Measurements from ENCODE around the gene GNAO1.
A peak's percentile ranks its signal among the peaks of the same experiment; 100 is the strongest.

The GNAO1 gene

GRCh38 chr16:56198755-56199114 lies 7.4 kb downstream of the GNAO1 start:
- DNase-seq, result no peak

- no peak for DNase-seq
These were observed 7.9 kb downstream of the GNAO1 start for GRCh38 chr16:56199164-56199563.

GRCh38 chr16:56201030-56201429 lies 9.7 kb downstream of the GNAO1 start:
- DNase-seq, result no peak

DNA sequence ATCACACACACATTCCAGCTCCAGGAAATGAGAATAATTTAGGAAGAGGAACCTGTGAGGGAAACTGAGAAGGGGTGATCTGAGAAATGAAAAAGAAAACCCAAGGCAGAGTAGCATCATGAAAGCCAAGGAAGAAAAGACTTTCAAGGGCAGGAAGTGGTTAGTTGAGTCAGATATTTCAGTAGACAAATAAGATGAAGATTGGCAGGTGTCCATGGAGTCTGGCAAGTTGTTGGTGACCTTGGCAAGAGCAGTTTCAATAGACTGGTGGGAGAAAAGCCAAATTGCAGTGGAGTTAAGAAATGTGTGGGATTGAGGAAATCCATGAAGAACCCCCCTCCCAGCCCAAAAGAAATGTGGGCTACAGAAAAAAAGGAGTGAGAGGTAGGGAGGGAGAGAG lies 10.7 kb downstream of the GNAO1 start:
- DNase-seq, result no peak

- DNase-seq, result no peak
These were observed 11.8 kb downstream of the GNAO1 start for GRCh38 chr16:56203052-56203451.

GRCh38 chr16:56204816-56205215 lies 13.5 kb downstream of the GNAO1 start:
- no peak for DNase-seq

GRCh38 chr16:56206951-56207350 lies 15.7 kb downstream of the GNAO1 start:
- no peak for DNase-seq

DNA sequence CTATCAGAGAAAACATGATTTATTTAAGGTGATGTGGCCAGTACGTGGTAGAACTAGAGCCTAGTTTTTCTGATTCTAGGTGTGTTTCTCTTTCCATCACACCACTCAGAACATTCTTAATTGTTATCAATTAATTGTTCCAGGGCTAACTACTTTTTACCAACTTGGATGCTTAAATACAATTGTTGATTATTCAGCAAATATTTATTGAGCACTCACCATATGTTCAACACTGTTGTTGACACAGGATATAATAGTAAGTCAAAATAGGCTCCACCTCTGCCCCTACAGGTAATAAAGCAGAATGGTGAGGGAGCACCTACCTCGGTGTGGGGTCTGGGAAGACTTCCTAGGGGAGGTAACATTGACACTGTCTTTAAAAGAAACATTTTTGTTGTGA lies 16.1 kb downstream of the GNAO1 start:
- no peak for DNase-seq

DNA sequence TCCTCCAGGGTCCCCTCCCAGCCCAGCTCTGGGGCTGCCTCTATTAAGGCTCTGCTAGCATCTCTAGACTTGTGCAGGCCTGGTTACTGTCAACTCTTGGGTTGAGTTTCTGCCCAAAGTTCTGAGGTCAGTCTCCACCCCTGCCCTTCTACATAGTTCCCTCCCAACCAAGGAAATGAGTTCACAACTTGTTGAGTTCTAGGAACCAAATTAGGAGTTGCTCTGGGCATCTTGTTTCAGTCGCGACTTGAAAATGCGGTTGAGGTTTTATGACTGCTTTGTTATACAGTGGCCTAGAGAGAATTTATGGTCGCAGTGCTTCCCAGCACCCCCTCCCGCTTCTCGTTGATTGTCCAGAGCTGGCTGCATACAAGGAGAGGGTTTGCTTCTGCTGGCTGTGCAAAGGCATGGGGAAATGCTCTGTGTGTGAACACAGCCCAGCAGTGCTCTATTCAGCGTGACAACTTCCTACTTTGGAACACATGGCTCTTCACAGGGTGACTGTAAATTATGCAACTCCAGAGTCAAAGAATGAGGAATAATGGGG lies 20.2 kb downstream of the GNAO1 start:
- no peak for DNase-seq

DNA sequence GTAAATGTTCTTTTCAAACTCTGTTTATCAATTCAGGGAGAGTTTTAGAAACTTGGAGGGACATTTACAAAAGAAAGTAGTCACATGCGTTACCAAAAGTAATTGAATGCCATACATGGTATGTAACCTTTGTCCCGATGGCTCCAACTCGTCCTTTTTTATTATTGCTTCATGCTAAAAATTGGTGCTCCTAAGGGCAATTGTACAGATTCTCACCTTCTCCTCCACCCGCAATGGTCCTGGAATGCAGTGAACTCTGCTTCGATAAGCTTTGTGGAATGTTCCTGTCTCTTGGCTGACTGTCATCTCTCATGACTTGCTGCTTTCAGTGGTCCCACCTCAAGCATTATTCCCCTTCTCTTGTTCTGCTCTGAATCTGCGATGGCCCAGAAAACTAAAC lies 20.9 kb downstream of the GNAO1 start:
- no peak for DNase-seq

GRCh38 chr16:56221995-56222394 lies 30.7 kb downstream of the GNAO1 start:
- no peak for DNase-seq

DNA sequence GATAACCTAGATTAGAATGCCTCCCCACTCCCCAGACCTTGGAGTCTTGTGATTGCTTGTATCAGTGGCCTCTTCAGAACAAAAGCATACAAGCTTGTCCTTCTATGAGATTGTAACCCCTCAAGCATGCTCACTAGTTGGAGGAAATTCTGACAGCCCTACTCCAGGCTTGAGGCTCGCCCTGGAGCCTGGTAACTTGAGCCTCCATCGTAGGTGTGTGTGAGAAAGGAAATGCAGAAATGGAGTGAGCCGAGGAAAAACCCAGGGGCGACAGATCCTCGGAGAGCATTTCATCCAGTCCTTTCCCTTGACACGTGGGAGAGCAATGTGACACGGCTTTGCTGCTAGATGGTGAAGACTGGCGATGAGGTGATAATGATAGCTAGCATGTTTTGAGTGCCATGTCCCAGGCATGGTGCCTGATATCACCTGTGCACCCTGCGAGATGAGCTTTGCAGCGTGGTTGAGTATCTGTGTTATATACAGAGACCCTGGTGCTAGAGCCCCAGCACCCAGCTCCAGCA lies 31.2 kb downstream of the GNAO1 start:
- no peak for DNase-seq

GRCh38 chr16:56225017-56225742 lies 33.9 kb downstream of the GNAO1 start:
- DNase-seq, result no peak

DNA sequence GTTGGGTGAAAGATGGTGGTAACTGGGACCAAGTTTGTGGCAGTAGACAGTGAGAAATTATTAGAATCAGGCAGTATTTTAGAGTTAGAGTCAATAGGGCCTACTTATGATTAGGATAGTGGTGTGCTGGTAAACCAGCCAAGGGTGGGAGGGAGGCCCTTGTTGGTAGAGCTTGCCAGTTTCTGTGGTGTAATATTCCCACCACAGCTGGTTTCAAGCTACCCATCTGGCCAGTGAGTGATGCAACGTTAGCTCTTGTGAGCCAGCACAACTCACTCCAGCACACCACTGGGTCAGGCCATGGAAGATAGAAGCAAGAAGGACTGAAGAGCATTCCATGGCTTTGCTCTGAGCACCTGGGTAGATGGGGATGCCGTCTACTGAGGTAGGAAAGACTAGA lies 34.9 kb downstream of the GNAO1 start:
- DNase-seq, result no peak

DNA sequence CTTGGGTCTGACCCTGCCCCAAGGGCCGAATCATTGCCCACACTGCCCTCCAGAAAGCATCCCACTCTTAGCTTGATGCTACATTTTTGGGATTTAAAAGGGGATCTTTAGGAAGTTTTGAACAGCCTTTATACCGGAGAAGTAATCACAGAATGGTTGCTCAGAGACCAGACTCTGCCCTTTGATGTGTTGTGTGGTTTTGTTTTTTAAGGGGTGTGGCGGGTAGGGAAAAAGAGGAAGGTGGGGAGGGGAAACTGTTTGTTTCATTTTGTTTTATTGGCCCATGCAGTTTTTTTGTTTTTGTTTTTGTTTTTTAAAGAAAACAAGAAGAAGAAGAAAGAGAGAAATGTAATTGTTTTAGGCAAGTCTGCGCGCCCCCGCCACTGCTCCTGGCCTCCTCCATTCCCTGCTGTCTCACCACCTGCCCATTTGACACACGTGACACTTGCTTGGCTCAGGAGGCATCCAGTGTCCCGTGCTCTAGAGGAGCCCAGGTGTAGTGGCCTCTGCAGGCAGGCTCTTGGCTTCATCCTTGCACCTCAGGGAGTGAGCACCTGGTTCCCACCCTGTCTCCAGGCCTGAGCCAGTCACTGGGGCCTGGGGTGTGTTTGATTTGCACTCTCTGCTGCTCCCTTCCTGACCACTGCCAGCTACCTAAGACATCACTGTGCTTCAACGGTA lies 35.7 kb downstream of the GNAO1 start:
- peak; percentile 35 for DNase-seq

DNA sequence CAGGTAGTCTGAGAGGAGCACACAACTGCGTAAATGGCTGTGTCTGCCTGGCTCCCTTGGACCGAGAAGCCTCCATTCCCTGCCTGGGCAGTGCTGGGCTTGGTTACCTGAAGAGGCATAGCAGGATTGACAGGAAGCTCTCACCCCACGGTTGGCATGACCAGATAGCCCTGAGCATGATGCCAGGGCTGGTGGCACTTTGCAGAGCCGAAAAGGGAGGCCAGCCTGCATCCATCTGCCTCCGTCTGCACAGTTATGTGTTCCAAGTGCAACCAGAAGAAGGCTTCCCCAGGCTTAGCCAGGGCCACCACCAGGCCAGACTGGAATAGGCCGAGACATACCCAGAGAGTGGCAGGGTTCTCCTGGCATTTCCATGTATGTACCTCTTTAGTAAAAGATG lies 36.6 kb downstream of the GNAO1 start:
- DNase-seq, result no peak

DNA sequence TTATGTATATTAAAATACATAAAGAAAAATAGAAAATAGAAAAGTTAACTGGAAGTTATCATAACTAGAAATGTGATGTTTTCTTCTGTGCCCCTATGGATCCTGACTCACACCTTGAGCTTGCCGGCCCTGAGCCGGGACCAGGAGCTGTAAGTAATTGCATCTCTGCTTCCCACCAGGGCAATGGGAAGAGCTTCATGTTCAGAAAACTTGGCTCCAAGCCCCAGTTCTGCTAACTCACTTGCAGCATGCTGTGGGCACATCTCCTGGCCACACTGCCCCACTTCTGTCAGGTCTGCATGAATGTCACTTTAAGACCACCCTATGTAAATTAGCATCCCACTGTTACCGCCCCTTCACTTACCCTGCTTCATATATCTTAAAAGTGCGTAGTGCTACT lies 37.2 kb downstream of the GNAO1 start:
- no peak for DNase-seq

DNA sequence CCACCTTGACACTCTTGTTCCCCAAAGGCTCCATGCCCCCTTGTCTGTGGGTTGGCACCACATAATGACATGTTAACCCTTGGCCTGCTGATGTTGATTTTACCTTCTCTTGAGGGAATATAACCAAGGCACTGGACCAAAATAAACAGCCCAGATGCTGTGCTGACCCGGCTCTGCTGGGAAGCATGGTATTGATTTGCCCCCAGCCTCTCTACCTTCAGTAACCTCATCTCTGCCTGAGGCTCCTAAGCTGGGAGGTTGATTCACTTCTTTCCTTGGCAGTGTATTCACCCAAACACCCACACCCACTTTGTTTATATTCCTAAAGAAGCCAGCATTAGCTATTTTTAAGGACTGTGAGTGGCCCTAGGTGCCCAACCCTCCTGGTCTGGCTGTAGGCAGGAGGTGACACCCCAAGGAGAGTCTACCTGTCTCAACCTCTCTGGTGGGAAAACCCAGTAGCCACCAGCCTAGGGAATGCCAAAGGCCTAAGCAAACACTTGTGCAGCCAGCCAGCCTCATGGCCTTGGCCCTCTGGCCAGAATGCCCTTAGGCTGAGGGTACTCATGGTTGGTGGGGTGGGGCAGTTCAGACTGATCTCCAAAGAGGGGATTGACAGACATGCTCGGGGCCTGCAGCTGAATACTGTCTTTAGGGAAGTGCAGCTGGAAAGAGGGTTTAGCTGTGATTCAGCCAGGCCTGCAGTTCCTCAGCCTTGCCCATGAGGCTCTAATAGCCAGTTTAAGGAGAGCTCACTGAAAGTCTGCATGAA lies 42.7 kb downstream of the GNAO1 start:
- DNase-seq, result no peak

DNA sequence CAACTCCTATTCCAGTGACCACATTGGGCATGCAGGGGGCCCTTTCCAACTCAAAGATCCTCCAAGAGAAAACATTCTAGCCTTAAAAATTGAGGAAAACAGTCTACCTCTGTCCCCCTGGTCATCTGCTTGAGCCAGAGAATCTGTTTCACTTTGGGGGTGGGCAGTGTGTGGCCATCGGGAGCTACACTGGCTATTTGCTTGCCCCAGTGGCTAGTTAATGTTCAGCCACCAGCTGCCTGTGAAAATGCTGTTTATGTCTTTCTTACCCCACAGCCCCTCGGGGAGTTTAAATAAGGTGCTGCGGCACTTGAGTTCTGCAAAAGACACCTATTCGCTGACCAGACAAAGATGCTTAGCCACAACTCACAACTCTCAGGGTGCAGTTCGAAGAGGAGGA lies 43.4 kb downstream of the GNAO1 start:
- DNase-seq, result no peak

DNA sequence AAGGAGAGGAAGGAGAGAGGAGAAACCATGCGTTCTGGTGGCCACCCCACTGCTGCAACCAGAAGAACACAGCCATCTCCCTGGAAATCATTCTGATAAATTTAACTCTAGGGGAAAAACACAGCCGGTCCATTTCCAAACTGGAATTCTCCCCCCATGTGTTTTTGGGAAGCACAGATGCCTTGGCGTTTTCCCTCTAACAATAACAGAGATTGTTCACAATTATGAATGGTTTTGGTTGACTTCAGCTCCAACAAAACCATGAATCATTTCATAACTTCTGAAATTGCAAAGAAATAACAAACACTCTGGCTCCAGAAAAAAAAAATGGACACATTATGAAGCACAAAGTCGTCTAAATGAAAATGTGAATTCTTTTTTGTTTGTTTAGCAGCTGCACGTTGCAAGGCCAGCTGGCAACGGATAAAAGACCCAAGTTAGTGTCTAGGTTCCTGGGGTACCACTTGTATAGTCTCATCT lies 46.2 kb downstream of the GNAO1 start:
- DNase-seq, result no peak

- DNase-seq, result no peak
These were observed 46.9 kb downstream of the GNAO1 start for GRCh38 chr16:56238188-56238587.

GRCh38 chr16:56241596-56241995 lies 50.3 kb downstream of the GNAO1 start:
- no peak for DNase-seq

- DNase-seq, result no peak
These were observed 51.5 kb downstream of the GNAO1 start for GRCh38 chr16:56242740-56243139.
